ENCODE results near the gene CDK11B.

The CDK11B gene

DNA sequence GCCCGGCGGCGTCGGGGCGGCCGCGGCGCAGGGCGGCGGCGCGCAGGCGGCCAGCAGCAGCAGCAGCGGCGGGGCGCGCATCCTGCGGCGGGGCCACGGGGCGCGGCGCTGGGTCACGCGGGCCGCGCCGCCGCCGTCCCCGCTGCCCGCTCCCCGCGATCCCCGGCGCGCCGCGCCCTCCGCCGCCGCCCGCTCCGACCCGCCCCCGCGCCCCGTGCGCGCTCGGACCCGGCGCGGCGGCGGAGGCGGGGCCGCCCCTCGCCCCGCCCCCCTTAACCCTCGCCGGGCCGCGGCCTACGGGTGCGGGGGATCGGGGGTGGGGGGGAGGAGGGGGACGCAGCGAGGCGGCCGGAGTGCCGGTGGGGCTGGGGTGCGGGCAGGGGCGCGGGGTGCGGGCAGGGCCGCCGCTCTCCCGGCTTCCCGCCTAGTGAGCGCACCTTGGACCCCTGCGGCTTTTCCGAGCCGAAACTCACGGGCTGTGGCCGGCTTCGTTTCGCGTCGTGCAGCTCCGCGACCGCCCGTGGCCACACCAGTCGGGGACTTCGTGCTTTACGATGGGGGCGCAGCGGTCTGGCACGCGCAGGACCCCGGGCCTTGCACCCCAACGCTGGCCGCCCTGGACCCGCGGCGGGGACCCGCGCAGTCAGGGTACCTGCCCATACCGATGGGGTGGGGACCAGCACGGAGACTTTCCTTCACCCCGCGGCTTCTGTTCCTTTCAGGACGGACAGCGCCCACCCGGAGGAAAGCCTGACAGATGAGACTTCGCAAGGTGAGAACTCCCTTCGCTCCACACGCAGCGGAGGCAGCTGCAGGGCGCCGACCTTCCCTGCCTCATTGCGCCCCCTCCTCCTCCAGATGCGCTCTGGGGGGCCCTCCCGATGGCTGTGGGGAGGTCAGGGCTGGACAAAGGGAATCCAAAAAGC is 58.6 kb downstream of the CDK11B start, which contains the start of gene FNDC10:
TSS of gene FNDC10 (minus strand) at position 201 of the 926 bp plus-strand sequence. CDS start at position 81, 120 bp downstream.
- CTCF ChIA-PET = no interaction called here
- POLR2A ChIA-PET = no interaction called here
- Histone ChIP-seq H3K4me1 (ENCODE audit: control extremely low read depth in 1 of 4, control insufficient read depth in 4 of 4, insufficient read depth in 4 of 4, low read length in 3 of 4) (peaks cover 0 to 23% (median 22%) of the 10 kb centered on the region in 4 experiments), H3K27ac (ENCODE audit: insufficient read depth in 1 of 2, low read depth in 1 of 2, low read length in 2 of 2, poor library complexity in 1 of 2, severe bottlenecking in 2 of 2) (no peak within 1 kb of the TSS), H3K9me3 (ENCODE audit: control extremely low read depth in 1 of 5, control insufficient read depth in 4 of 5, insufficient read depth in 2 of 5, low read depth in 1 of 5, low read length in 4 of 5) (no peaks in the 10 kb centered on the region), H3K4me3 (ENCODE audit: control insufficient read depth in 1 of 7, extremely low read depth in 1 of 7, insufficient read depth in 4 of 7, low read depth in 2 of 7, low read length in 6 of 7) (peak within 1 kb of the TSS; percentile 18 to 70 (median 54)), H3K27me3 (replicated peaks in 2 of 5; ENCODE audit: control insufficient read depth in 4 of 5, insufficient read depth in 5 of 5, low read length in 4 of 5) (peaks cover 0 to 32% (median 0%) of the 10 kb centered on the region in 5 experiments), H3K36me3 (ENCODE audit: control insufficient read depth in 4 of 4, insufficient read depth in 4 of 4, low read length in 3 of 4) (no peaks in the 10 kb centered on the region)
- WGBS (ENCODE audit: insufficient coverage) = 11% methylated on average over 73 of the region's 125 CpGs
- peak in 2 of 3 donors; percentile 18 to 27 for DNase-seq

DNA sequence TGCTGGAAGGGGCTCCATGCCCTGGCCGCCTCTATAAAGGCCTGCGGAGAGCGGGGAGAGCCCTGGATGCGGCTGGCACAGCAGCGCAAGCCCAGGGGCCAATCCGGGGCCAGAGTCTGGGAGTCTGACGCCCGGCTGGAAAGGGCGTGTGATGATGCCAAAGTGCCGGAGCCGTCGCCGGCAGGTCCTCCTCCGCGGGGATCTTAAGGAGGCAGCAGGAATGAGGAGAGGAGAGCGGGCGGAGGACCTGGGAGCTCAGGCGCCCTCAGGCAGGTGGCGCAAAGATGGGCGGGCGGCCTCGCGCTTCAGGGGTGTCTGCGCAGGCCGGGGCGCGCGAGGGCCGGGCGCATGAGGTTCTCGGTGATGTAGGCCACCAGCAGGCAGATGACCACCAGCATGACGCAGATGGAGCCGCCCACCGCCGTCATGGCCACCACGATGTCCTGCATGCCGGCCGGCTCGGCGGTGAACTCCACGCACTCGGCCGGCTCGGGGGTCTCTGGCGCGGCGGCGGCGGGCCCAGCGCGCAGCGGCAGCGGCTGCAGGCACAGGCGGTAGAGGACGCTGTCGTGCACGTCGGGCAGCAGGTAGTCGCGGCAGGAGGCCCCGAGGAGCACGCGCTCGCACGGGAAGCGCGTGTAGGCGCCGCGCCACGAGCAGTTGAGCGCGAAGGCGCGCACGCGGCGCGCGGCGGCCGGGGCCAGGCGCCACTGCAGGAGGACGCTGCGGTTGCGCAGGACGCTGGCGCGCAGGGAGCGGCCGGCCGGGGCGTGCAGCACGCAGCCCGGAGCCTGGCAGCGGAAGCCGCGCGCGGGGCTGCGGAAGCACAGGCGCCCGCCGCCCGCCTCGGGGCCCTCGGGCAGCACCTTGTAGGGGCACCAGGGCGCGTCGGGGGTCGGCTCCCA is 59.5 kb downstream of the CDK11B start:
- WGBS (ENCODE audit: insufficient coverage) = 16% methylated on average over 94 of the region's 111 CpGs
- Histone ChIP-seq H3K9me3 (ENCODE audit: control extremely low read depth in 1 of 5, control insufficient read depth in 4 of 5, insufficient read depth in 2 of 5, low read depth in 1 of 5, low read length in 4 of 5) (no peaks in the 10 kb centered on the region), H3K27me3 (replicated peaks in 2 of 5; ENCODE audit: control insufficient read depth in 4 of 5, insufficient read depth in 5 of 5, low read length in 4 of 5) (peaks cover 0 to 32% (median 2%) of the 10 kb centered on the region in 5 experiments), H3K4me3 (ENCODE audit: control insufficient read depth in 1 of 7, extremely low read depth in 1 of 7, insufficient read depth in 4 of 7, low read depth in 2 of 7, low read length in 6 of 7) (peak overlapping the region in 6 of 7 experiments; percentile 18 to 62 (median 40)), H3K27ac (ENCODE audit: insufficient read depth in 1 of 2, low read depth in 1 of 2, low read length in 2 of 2, poor library complexity in 1 of 2, severe bottlenecking in 2 of 2) (no peak overlapping the region), H3K36me3 (ENCODE audit: control insufficient read depth in 4 of 4, insufficient read depth in 4 of 4, low read length in 3 of 4) (no peaks in the 10 kb centered on the region), H3K4me1 (ENCODE audit: control extremely low read depth in 1 of 4, control insufficient read depth in 4 of 4, insufficient read depth in 4 of 4, low read length in 3 of 4) (peaks cover 0 to 23% (median 22%) of the 10 kb centered on the region in 4 experiments)
- ChIA-PET CTCF (interaction anchor here (1.2 kb wide), 1 partner anchor 29 kb away, joined by 3 read pairs; no protein-coding TSS in a partner anchor), POLR2A (no interaction called here)
- peak in 2 of 3 donors; percentile 52 to 64 for DNase-seq

DNA sequence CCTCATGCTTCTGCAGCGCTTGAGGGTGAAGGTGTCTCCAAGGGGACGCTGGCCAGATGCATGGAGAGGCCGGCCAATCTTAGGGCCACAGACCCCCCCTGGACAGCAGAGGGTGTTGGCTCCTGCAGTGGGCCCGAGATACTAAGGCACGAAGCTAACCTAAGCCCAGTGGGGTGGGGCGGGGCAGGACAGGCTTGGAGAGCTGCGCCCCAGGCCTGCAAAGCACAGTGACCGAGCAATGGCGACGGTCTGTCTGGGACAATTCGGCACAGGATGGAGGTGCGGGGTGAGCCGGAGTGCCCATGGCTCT is 60.1 kb downstream of the CDK11B start:
- no peak for DNase-seq
- H3K4me3 ChIP-seq (ENCODE audit: control insufficient read depth in 1 of 7, extremely low read depth in 1 of 7, insufficient read depth in 4 of 7, low read depth in 2 of 7, low read length in 6 of 7) = no peak overlapping the region
- CTCF ChIA-PET = interaction anchor here (0.6 to 1.2 kb wide), 2 partner anchors 30 to 274 kb away, joined by 3 read pairs; no protein-coding TSS in a partner anchor
- no peaks in the 10 kb centered on the region for H3K36me3 ChIP-seq (ENCODE audit: control insufficient read depth in 4 of 4, insufficient read depth in 4 of 4, low read length in 3 of 4)
- H3K9me3 ChIP-seq (ENCODE audit: control extremely low read depth in 1 of 5, control insufficient read depth in 4 of 5, insufficient read depth in 2 of 5, low read depth in 1 of 5, low read length in 4 of 5) = no peaks in the 10 kb centered on the region
- 97% methylated on average over 13 of the region's 13 CpGs for WGBS (ENCODE audit: insufficient coverage)
- H3K4me1 ChIP-seq (ENCODE audit: control extremely low read depth in 1 of 4, control insufficient read depth in 4 of 4, insufficient read depth in 4 of 4, low read length in 3 of 4) = peaks cover 0 to 23% (median 22%) of the 10 kb centered on the region in 4 experiments
- peaks cover 0 to 32% (median 2%) of the 10 kb centered on the region in 5 experiments for H3K27me3 ChIP-seq (replicated peaks in 2 of 5; ENCODE audit: control insufficient read depth in 4 of 5, insufficient read depth in 5 of 5, low read length in 4 of 5)
- H3K27ac ChIP-seq (ENCODE audit: insufficient read depth in 1 of 2, low read depth in 1 of 2, low read length in 2 of 2, poor library complexity in 1 of 2, severe bottlenecking in 2 of 2) = no peak overlapping the region
- POLR2A ChIA-PET = no interaction called here

DNA sequence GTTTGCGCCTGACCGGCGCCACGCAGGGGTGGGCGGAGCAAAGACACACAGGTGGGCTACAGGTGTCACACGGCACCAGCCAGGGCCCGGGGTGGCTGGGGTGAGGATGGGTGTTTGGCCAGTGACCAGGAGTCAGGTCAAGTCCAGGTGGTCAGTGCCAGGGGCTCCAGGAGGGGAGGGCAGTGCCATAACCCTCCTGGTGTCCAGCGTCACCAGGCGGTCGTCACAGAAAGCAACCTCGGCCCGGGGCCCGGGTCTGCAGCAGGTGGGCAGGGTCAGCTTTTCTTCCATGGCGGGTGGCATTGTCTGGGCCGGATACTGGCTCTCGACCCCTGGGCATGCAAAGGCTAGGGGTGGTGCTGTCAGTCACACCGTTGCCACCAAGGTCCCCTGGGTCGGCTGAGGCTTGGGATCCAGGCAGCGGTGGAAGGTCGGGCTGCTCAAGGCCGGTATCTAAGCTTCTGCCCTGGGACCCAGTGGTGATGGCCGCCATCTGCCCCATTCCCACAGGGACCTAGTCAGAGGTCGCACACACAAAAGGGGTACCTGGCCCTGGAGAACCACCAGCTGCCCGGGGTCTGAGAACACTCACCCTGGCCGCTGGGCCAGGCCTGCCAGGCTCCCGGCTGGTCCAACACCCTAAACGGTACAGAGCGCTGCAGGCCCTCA is 60.6 kb downstream of the CDK11B start:
- CTCF ChIA-PET = interaction anchor here (0.6 to 1.2 kb wide), 2 partner anchors 30 to 273 kb away, joined by 3 read pairs; no protein-coding TSS in a partner anchor
- Histone ChIP-seq H3K27ac (ENCODE audit: insufficient read depth in 1 of 2, low read depth in 1 of 2, low read length in 2 of 2, poor library complexity in 1 of 2, severe bottlenecking in 2 of 2) (no peak overlapping the region), H3K36me3 (ENCODE audit: control insufficient read depth in 4 of 4, insufficient read depth in 4 of 4, low read length in 3 of 4) (no peaks in the 10 kb centered on the region), H3K27me3 (replicated peaks in 2 of 5; ENCODE audit: control insufficient read depth in 4 of 5, insufficient read depth in 5 of 5, low read length in 4 of 5) (peaks cover 0 to 32% (median 2%) of the 10 kb centered on the region in 5 experiments), H3K9me3 (ENCODE audit: control extremely low read depth in 1 of 5, control insufficient read depth in 4 of 5, insufficient read depth in 2 of 5, low read depth in 1 of 5, low read length in 4 of 5) (no peaks in the 10 kb centered on the region), H3K4me3 (ENCODE audit: control insufficient read depth in 1 of 7, extremely low read depth in 1 of 7, insufficient read depth in 4 of 7, low read depth in 2 of 7, low read length in 6 of 7) (no peak overlapping the region), H3K4me1 (ENCODE audit: control extremely low read depth in 1 of 4, control insufficient read depth in 4 of 4, insufficient read depth in 4 of 4, low read length in 3 of 4) (peaks cover 0 to 23% (median 22%) of the 10 kb centered on the region in 4 experiments)
- no peak for DNase-seq
- 96% methylated on average over 25 of the region's 28 CpGs for WGBS (ENCODE audit: insufficient coverage)
- POLR2A ChIA-PET = interaction anchor here (0.8 to 1.3 kb wide), 2 partner anchors 28 to 32 kb away, joined by 3 read pairs; no protein-coding TSS in a partner anchor

DNA sequence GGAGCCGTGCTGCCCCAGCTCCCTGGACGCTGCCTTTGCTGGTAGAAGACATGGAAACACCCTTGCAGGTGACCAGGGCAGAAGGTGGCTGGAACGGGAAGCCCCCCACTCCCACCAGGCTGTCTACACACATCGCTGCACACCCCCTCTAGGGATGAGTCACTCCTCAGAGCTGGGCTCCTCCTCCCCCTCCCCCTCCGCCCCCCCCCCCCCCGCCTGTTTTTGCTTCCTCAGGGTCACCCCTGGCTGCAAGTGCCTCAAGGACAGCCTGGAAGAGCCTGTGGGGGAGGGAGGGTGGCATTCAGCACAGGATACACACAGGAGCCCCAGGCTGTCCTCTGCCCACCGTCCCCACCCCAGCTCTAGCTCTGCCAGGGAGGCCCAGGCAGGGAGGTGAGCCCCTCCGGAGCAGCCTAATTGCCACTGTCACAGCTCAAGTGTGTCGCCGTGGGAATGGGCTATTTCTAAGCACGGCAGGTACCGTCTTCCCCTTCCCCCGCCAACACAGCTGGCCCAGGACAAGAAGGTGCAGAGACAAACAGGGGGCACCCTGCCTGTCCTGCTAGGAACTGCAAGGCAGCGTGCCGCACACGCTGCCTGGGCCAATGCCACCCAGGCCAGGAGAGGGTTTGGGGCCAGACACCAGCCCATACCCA is 61.4 kb downstream of the CDK11B start:
- Histone ChIP-seq H3K27ac (ENCODE audit: insufficient read depth in 1 of 2, low read depth in 1 of 2, low read length in 2 of 2, poor library complexity in 1 of 2, severe bottlenecking in 2 of 2) (no peak overlapping the region), H3K27me3 (replicated peaks in 2 of 5; ENCODE audit: control insufficient read depth in 4 of 5, insufficient read depth in 5 of 5, low read length in 4 of 5) (peaks cover 0 to 32% (median 2%) of the 10 kb centered on the region in 5 experiments), H3K36me3 (ENCODE audit: control insufficient read depth in 4 of 4, insufficient read depth in 4 of 4, low read length in 3 of 4) (no peaks in the 10 kb centered on the region), H3K4me3 (ENCODE audit: control insufficient read depth in 1 of 7, extremely low read depth in 1 of 7, insufficient read depth in 4 of 7, low read depth in 2 of 7, low read length in 6 of 7) (no peak overlapping the region), H3K4me1 (ENCODE audit: control extremely low read depth in 1 of 4, control insufficient read depth in 4 of 4, insufficient read depth in 4 of 4, low read length in 3 of 4) (peaks cover 0 to 23% (median 22%) of the 10 kb centered on the region in 4 experiments), H3K9me3 (ENCODE audit: control extremely low read depth in 1 of 5, control insufficient read depth in 4 of 5, insufficient read depth in 2 of 5, low read depth in 1 of 5, low read length in 4 of 5) (no peaks in the 10 kb centered on the region)
- DNase-seq = peak in 2 of 3 donors; percentile 58 to 68
- CTCF ChIA-PET = interaction anchor here (0.7 to 1.2 kb wide), 2 partner anchors 14 to 17 kb away, joined by 3 to 5 read pairs; no protein-coding TSS in a partner anchor
- POLR2A ChIA-PET = interaction anchor here (0.8 to 1.3 kb wide), 2 partner anchors 29 to 33 kb away, joined by 3 read pairs; no protein-coding TSS in a partner anchor
- 49% methylated on average over 9 of the region's 16 CpGs for WGBS (ENCODE audit: insufficient coverage)

Data from common myeloid progenitor, CD34-positive (primary cell).